ENCODE measurements around the gene ZNF566.

The ZNF566 gene

DNA sequence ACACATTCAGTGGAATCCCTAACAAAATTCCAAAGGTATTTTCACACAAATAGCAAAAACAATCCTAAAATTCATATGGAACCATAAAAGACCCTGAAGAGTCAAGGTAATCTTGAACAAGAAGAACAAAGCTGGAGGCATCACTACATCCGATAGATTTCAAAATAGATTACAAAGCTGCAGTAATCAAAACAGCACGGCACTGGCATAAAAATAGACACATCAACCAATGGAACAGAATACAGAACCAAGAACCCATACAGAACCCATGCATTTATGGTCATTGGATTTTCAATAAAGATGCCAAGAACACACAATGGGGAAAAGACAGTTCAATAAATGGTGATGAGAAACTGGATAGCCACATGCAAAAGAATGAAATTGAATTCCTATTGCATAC is 32.5 kb downstream of the ZNF566 start:
- no peak for DNase-seq (ENCODE audit: low spot score)
- TF ChIP-seq, protein P1, sequence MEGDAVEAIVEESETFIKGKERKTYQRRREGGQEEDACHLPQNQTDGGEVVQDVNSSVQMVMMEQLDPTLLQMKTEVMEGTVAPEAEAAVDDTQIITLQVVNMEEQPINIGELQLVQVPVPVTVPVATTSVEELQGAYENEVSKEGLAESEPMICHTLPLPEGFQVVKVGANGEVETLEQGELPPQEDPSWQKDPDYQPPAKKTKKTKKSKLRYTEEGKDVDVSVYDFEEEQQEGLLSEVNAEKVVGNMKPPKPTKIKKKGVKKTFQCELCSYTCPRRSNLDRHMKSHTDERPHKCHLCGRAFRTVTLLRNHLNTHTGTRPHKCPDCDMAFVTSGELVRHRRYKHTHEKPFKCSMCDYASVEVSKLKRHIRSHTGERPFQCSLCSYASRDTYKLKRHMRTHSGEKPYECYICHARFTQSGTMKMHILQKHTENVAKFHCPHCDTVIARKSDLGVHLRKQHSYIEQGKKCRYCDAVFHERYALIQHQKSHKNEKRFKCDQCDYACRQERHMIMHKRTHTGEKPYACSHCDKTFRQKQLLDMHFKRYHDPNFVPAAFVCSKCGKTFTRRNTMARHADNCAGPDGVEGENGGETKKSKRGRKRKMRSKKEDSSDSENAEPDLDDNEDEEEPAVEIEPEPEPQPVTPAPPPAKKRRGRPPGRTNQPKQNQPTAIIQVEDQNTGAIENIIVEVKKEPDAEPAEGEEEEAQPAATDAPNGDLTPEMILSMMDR (conservative IDR thresholded peaks at IDR 0.05; ENCODE audit: low read depth): no peak
- ChIA-PET CTCF (interaction anchor here (0.6 kb wide), 2 partner anchors 22 to 376 kb away, joined by 3 to 4 read pairs; no protein-coding TSS in a partner anchor), POLR2A (ENCODE audit: low non-redundant PET) (no interaction called here)
- no peak overlapping the region for H3K27ac ChIP-seq

DNA sequence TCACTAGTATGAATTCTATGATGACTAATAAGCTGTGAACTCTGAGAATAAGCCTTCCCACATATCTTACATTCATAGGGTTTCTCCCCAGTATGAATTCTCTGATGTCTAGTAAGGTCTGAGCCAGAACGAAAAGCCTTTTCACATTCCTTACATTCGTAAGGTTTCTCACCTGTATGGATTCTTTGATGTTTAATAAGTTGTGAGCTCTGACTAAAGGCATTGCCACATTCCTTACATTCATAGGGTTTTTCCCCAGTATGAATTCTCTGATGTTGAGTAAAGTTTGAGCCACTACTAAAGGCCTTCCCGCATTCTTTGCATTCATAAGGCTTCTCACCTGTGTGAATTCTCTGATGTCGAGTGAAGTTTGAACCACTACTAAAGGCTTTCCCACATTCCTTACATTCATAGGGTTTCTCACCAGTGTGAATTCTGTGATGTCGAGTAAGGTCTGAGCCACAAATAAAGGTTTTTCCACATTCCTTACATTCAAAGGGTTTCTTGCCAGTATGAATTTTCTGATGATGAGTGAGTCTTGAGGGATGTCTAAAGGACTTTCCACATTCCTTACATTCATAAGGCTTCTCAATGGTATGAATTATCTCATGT is 40.2 kb downstream of the ZNF566 start:
- POLR2A ChIA-PET (ENCODE audit: low non-redundant PET): no interaction called here
- TF ChIP-seq, protein P1 (conservative IDR thresholded peaks at IDR 0.05; ENCODE audit: low read depth): no peak
- DNase-seq (ENCODE audit: low spot score): no peak
- CTCF ChIA-PET: no interaction called here
- no peak overlapping the region for H3K27ac ChIP-seq

DNA sequence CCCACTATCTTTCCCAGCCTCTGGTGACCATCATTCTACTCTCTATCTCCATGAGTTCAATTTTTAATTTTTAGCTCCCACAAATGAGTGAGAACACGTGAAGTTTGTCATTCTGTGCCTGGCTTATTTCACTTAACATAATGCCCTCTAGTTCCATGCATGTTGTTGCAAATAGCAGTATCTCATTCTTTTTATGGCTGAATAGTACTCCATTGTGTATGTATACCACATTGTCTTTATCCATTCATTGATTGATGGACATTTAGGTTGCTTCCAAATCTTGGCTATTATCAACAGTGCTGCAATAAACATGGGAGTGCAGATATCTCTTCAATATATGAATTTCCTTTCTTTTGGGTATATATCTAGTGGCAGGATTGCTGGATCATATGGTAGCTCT is 48.0 kb downstream of the ZNF566 start:
- no peak overlapping the region for H3K27ac ChIP-seq
- TF ChIP-seq, protein P1 (conservative IDR thresholded peaks at IDR 0.05; ENCODE audit: low read depth): no peak
- ChIA-PET POLR2A (ENCODE audit: low non-redundant PET) (no interaction called here), CTCF (no interaction called here)
- DNase-seq (ENCODE audit: low spot score): no peak

DNA sequence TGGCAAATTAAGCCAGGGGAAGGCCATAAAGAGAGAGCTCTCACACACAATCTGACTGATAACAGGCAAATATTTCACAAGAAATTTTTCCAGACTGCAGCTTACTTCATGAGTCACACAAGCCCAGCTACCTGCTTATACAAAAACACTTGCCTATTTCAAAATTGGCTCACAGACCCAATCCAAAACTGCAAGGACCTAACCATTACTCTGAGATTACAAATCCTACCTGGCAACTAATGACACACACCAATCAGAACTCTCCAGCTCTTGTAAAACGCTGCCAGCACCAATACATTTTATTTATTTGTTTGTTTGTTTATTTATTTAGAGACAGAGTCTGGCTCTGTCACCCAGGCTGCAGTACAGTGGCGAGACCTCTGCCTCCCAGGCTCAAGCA is 52.8 kb downstream of the ZNF566 start:
- H3K27ac ChIP-seq: no peak overlapping the region
- DNase-seq (ENCODE audit: low spot score): no peak
- TF ChIP-seq, protein P1 (conservative IDR thresholded peaks at IDR 0.05; ENCODE audit: low read depth): no peak
- POLR2A ChIA-PET (ENCODE audit: low non-redundant PET): no interaction called here
- CTCF ChIA-PET: no interaction called here

DNA sequence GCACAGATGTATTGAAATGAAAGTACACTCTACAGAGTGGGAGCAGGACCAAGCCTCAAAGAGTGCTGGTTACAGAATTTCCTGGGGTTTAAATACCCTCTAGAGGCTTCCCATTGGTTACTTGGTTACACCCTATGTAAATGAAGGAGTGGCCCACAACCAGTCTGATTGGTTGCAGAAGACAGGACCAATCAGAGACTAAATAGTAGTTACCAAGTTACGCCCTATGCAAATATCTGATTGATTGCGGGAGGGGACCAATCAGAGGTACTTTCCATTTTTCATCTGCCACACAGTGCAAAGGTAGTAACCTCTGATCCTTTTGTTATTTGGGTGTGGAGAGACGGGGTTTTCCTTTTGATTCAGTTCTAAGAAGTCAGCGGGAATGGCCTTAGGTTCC is 65.4 kb downstream of the ZNF566 start:
- TF ChIP-seq, protein P1 (conservative IDR thresholded peaks at IDR 0.05; ENCODE audit: low read depth): no peak
- ChIA-PET CTCF (no interaction called here), POLR2A (ENCODE audit: low non-redundant PET) (no interaction called here)
- H3K27ac ChIP-seq: no peak overlapping the region
- no peak for DNase-seq (ENCODE audit: low spot score)

DNA sequence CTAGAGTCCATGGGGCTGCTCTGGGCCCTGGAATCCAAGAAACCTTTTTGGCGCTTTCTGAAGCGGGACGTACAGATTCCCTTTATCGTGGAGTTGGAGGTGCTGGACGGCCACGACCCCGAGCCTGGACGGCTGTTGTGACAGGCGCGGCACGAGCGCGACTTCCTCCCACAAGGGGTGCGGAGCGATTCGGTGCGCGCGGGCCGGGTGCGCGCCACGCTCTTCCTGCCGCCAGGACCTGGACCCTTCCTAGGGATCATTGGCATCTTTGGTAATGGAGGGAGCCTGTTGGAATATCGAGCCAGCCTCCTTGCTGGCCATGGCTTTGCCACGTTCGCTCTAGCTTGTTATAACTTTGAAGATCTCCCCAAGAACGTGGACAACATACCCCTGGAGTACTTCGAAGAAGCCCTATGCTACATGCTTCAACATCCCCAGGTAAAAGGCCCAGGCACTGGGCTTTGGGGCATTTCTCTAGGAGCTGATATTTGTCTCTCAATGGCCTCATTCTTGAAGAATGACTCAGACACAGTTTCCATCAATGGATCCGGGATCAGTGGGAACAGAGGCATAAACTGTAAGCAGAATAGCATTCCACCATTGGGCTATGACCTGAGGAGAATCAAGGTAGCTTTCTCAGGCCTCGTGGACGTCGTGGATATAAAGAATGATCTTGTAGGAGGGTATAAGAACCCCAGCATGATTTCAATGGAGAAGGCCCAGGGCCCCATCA is 67.4 kb downstream of the ZNF566 start:
- ChIA-PET CTCF (no interaction called here), POLR2A (ENCODE audit: low non-redundant PET) (no interaction called here)
- TF ChIP-seq, protein P1 (conservative IDR thresholded peaks at IDR 0.05; ENCODE audit: low read depth): no peak
- no peak for DNase-seq (ENCODE audit: low spot score)
- no peak overlapping the region for H3K27ac ChIP-seq
